Mucosa of rectum (tissue), 2 donors: ENCODE data around the gene EEF1B2.

Experiments
- H3K27ac ChIP-seq, 2 donors: one replicate each; pipeline ENCODE4 v1.7.0; 2013; ENCODE audit warnings: inconsistent platforms in 2 of 2, low read depth in 2 of 2, low read length in 2 of 2
- H3K27me3 ChIP-seq, 2 donors: one replicate each; pipeline ENCODE4 v1.7.0; 2013; ENCODE audit warnings: low read length in 2 of 2; ENCODE audit not compliant: control insufficient read depth in 2 of 2, insufficient read depth in 2 of 2
- H3K36me3 ChIP-seq, 2 donors: one replicate each; pipeline ENCODE4 v1.7.0; 2013; ENCODE audit warnings: low read length in 2 of 2; ENCODE audit not compliant: control insufficient read depth in 2 of 2, insufficient read depth in 2 of 2
- H3K4me1 ChIP-seq, 2 donors: one replicate each; pipeline ENCODE4 v1.7.0; 2013; ENCODE audit warnings: low read length in 2 of 2, mild to moderate bottlenecking in 1 of 2; ENCODE audit not compliant: control insufficient read depth in 2 of 2, insufficient read depth in 2 of 2
- H3K4me3 ChIP-seq, 2 donors: one replicate each; pipeline ENCODE4 v1.7.0; 2013; ENCODE audit warnings: low read length in 2 of 2
- H3K9ac ChIP-seq, 2 donors: one replicate each; pipeline ENCODE4 v1.7.0; 2013; ENCODE audit warnings: low read length in 2 of 2, low read depth in 1 of 2, mild to moderate bottlenecking in 1 of 2
- H3K9me3 ChIP-seq, 2 donors: one replicate each; pipeline ENCODE4 v1.7.0; 2013; ENCODE audit warnings: low read length in 2 of 2; ENCODE audit not compliant: control insufficient read depth in 2 of 2
- donor health status: healthy.
- donor health status: Normal muscosa, but diverticular disease.

EEF1B2 gene

DNA sequence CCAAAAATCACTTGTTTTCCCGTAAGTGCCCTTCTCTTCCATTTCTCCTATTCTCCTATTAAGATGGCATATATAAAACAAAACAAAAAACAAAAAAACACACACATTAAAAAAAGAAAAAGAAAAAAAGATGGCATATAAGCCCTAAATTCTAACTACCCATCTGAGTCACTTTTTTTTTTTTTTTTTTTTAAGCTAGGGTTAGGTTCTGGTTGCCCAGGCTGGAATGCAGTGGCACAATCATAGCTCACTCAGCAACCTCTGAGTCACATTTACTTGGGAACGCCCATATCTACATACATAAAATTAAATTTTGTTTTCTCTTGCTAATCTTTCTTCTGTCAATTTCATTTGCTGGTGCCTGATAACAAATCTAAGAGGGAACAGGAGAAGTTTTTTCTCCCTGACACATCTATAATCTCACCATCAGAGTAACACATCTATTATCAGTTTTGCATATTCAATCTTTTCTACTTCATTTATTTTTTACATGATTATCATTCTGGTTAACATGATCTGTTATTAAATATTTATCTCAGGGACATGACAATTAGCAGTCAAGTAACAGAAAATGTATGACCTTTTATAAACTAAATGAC, 52.1 kb downstream of the EEF1B2 start:
- H3K4me3 ChIP-seq, result no peak overlapping the region
- no peaks in the 10 kb centered on the region for H3K36me3 ChIP-seq
- H3K27me3 ChIP-seq, result no peaks in the 10 kb centered on the region
- H3K27ac ChIP-seq, result no peak overlapping the region
- H3K9me3 ChIP-seq, result no peaks in the 10 kb centered on the region
- H3K9ac ChIP-seq, result no peak overlapping the region
- no peaks in the 10 kb centered on the region for H3K4me1 ChIP-seq
